ENCODE data around the gene POLD4. TPM values are rescaled to one million over a fixed set of nuclear protein-coding genes. Genes with fewer than 3 reads are reported as not detected.

The POLD4 gene
- total and polyA plus RNA-seq, 2 of the 13 experiments (the other 11 are each of a cell fraction or from before 2014, with no cell fraction given) = 10.5 to 27.4 TPM

GRCh38 chr11:67353317-67354074, at the start of gene POLD4 (continued):
- 0 out of 2 replicates have a peak, but pooled peaks have one; percentile 45 for TF ChIP-seq BRD4 (CRISPR knock-in tag; IDR thresholded peaks at IDR 0.05)
- no peak for TF ChIP-seq RBM22 (optimal IDR thresholded peaks at IDR 0.05; ENCODE audit: low read length)
- no peak for TF ChIP-seq ZNF382 (CRISPR knock-in tag; IDR thresholded peaks at IDR 0.05; ENCODE audit: borderline replicate concordance)
- no peak for TF ChIP-seq NFRKB (IDR thresholded peaks at IDR 0.05)
- TF ChIP-seq, protein P1, sequence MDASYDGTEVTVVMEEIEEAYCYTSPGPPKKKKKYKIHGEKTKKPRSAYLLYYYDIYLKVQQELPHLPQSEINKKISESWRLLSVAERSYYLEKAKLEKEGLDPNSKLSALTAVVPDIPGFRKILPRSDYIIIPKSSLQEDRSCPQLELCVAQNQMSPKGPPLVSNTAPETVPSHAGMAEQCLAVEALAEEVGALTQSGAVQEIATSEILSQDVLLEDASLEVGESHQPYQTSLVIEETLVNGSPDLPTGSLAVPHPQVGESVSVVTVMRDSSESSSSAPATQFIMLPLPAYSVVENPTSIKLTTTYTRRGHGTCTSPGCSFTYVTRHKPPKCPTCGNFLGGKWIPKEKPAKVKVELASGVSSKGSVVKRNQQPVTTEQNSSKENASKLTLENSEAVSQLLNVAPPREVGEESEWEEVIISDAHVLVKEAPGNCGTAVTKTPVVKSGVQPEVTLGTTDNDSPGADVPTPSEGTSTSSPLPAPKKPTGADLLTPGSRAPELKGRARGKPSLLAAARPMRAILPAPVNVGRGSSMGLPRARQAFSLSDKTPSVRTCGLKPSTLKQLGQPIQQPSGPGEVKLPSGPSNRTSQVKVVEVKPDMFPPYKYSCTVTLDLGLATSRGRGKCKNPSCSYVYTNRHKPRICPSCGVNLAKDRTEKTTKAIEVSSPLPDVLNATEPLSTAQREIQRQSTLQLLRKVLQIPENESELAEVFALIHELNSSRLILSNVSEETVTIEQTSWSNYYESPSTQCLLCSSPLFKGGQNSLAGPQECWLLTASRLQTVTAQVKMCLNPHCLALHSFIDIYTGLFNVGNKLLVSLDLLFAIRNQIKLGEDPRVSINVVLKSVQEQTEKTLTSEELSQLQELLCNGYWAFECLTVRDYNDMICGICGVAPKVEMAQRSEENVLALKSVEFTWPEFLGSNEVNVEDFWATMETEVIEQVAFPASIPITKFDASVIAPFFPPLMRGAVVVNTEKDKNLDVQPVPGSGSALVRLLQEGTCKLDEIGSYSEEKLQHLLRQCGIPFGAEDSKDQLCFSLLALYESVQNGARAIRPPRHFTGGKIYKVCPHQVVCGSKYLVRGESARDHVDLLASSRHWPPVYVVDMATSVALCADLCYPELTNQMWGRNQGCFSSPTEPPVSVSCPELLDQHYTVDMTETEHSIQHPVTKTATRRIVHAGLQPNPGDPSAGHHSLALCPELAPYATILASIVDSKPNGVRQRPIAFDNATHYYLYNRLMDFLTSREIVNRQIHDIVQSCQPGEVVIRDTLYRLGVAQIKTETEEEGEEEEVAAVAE (CRISPR knock-in tag; IDR thresholded peaks at IDR 0.05; ENCODE audit: borderline replicate concordance) = peak; percentile 67
- TF ChIP-seq NR2F2 (IDR thresholded peaks at IDR 0.05; ENCODE audit: borderline replicate concordance, low read depth) = no peak; the same call in 1 of the 2 replicates
- TF ChIP-seq ZNF460 (CRISPR knock-in tag; IDR thresholded peaks at IDR 0.05; ENCODE audit: borderline replicate concordance) = no peak
- no peak for TF ChIP-seq ZNF34 (CRISPR knock-in tag; IDR thresholded peaks at IDR 0.05; ENCODE audit: borderline replicate concordance)
- TF ChIP-seq KLF11 (CRISPR knock-in tag; IDR thresholded peaks at IDR 0.05) = no peak
- peak; percentile 72 for TF ChIP-seq ZNF574 (CRISPR knock-in tag; IDR thresholded peaks at IDR 0.05)
- 0 out of 2 replicates have a peak, but pooled peaks have one; percentile 54 for TF ChIP-seq KLF6 (CRISPR knock-in tag; IDR thresholded peaks at IDR 0.05)
- TF ChIP-seq PAXIP1 (CRISPR knock-in tag; conservative IDR thresholded peaks at IDR 0.05) = peak; percentile 45; the same call in 1 of the 2 replicates
- no peak for TF ChIP-seq RAD51 (IDR thresholded peaks at IDR 0.05; ENCODE audit: borderline replicate concordance)
- peak; percentile 68 to 85 for TF ChIP-seq POLR2A (IDR thresholded peaks at IDR 0.05; ENCODE audit: insufficient read depth in 1 of 2, low read depth in 2 of 2, low read length in 2 of 2)
- TF ChIP-seq ZNF678 (CRISPR knock-in tag; IDR thresholded peaks at IDR 0.05) = no peak
- TF ChIP-seq, protein P2, sequence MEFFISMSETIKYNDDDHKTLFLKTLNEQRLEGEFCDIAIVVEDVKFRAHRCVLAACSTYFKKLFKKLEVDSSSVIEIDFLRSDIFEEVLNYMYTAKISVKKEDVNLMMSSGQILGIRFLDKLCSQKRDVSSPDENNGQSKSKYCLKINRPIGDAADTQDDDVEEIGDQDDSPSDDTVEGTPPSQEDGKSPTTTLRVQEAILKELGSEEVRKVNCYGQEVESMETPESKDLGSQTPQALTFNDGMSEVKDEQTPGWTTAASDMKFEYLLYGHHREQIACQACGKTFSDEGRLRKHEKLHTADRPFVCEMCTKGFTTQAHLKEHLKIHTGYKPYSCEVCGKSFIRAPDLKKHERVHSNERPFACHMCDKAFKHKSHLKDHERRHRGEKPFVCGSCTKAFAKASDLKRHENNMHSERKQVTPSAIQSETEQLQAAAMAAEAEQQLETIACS (CRISPR knock-in tag; IDR thresholded peaks at IDR 0.05) = no peak
- no peak for TF ChIP-seq IRX3 (CRISPR knock-in tag; IDR thresholded peaks at IDR 0.05; ENCODE audit: borderline replicate concordance, low read depth)
- no peak for TF ChIP-seq FOXP1 (IDR thresholded peaks at IDR 0.05)
- TF ChIP-seq FOXP1 (CRISPR knock-in tag; IDR thresholded peaks at IDR 0.05) = no peak
